Measurements from ENCODE around the gene IGF2BP2.

The IGF2BP2 gene

GRCh38 chr3:185796431-185797107, 28.3 kb downstream of the IGF2BP2 start:
- no peak for TF ChIP-seq CTCF (IDR thresholded peaks at IDR 0.05)
- Mint-ChIP-seq H3K27ac (peak overlapping the region; percentile 48), H3K9me3 (peaks cover 8% of the 10 kb centered on the region)

GRCh38 chr3:185793381-185793780, 31.5 kb downstream of the IGF2BP2 start:
- H3K27me3 Mint-ChIP-seq (ENCODE audit: low read depth, poor library complexity), result no peaks in the 10 kb centered on the region
- H3K36me3 Mint-ChIP-seq (ENCODE audit: low read depth), result peaks cover 42% of the 10 kb centered on the region
- peak overlapping the region; percentile 6 for H3K27ac Mint-ChIP-seq
- no peak overlapping the region for H3K4me3 Mint-ChIP-seq
- no peaks in the 10 kb centered on the region for H3K9me3 Mint-ChIP-seq
- DNase-seq, result no peak
- TF ChIP-seq CTCF (IDR thresholded peaks at IDR 0.05), result no peak
- peaks cover 53% of the 10 kb centered on the region for H3K4me1 Mint-ChIP-seq

More at GRCh38 chr3:185796431-185797107, 28.3 kb downstream of the IGF2BP2 start:
- H3K27me3 Mint-ChIP-seq (ENCODE audit: low read depth, poor library complexity), result no peaks in the 10 kb centered on the region
- H3K4me3 Mint-ChIP-seq, result no peak overlapping the region
- peaks cover 54% of the 10 kb centered on the region for H3K36me3 Mint-ChIP-seq (ENCODE audit: low read depth)
- no peak for DNase-seq
- H3K4me1 Mint-ChIP-seq, result peaks cover 44% of the 10 kb centered on the region

GRCh38 chr3:185792955-185793354, 31.9 kb downstream of the IGF2BP2 start:
- no peaks in the 10 kb centered on the region for H3K27me3 Mint-ChIP-seq (ENCODE audit: low read depth, poor library complexity)
- H3K27ac Mint-ChIP-seq, result peak overlapping the region; percentile 37
- DNase-seq, result no peak
- H3K4me1 Mint-ChIP-seq, result peaks cover 49% of the 10 kb centered on the region
- H3K4me3 Mint-ChIP-seq, result no peak overlapping the region
- H3K36me3 Mint-ChIP-seq (ENCODE audit: low read depth), result peaks cover 39% of the 10 kb centered on the region
- H3K9me3 Mint-ChIP-seq, result no peaks in the 10 kb centered on the region
- no peak for TF ChIP-seq CTCF (IDR thresholded peaks at IDR 0.05)

GRCh38 chr3:185789891-185790830, 34.7 kb downstream of the IGF2BP2 start:
- no peaks in the 10 kb centered on the region for H3K27me3 Mint-ChIP-seq (ENCODE audit: low read depth, poor library complexity)
- DNase-seq, result no peak
- no peaks in the 10 kb centered on the region for H3K9me3 Mint-ChIP-seq
- H3K36me3 Mint-ChIP-seq (ENCODE audit: low read depth), result peaks cover 40% of the 10 kb centered on the region
- peaks cover 51% of the 10 kb centered on the region for H3K4me1 Mint-ChIP-seq
- H3K4me3 Mint-ChIP-seq, result no peak overlapping the region
- no peak for TF ChIP-seq CTCF (IDR thresholded peaks at IDR 0.05)
- no peak overlapping the region for H3K27ac Mint-ChIP-seq

GRCh38 chr3:185789134-185789533, 35.7 kb downstream of the IGF2BP2 start:
- Mint-ChIP-seq H3K4me1 (peaks cover 41% of the 10 kb centered on the region), H3K27ac (no peak overlapping the region), H3K27me3 (ENCODE audit: low read depth, poor library complexity) (no peaks in the 10 kb centered on the region), H3K9me3 (no peaks in the 10 kb centered on the region), H3K36me3 (ENCODE audit: low read depth) (peaks cover 40% of the 10 kb centered on the region), H3K4me3 (no peak overlapping the region)
- TF ChIP-seq CTCF (IDR thresholded peaks at IDR 0.05), result no peak
- no peak for DNase-seq

Measured in nephron progenitor cell (in vitro differentiated cells).